Non-pigmented ciliary epithelial cell (primary cell): Measurements from ENCODE around the gene MAP3K12.
A peak's percentile ranks its signal among the peaks of the same experiment; 100 is the strongest.
"Not testable (repeated sequence)": the region's sequence is repeated elsewhere in the genome, so short reads cannot be mapped to it uniquely, and the experiment has no call there.

ENCODE experiments used
- DNase-seq: peaks from one replicate; pipeline ENCODE4 v3.0.0-alpha.2; 2010; ENCODE audit warnings: low read depth

MAP3K12 gene, protein sequence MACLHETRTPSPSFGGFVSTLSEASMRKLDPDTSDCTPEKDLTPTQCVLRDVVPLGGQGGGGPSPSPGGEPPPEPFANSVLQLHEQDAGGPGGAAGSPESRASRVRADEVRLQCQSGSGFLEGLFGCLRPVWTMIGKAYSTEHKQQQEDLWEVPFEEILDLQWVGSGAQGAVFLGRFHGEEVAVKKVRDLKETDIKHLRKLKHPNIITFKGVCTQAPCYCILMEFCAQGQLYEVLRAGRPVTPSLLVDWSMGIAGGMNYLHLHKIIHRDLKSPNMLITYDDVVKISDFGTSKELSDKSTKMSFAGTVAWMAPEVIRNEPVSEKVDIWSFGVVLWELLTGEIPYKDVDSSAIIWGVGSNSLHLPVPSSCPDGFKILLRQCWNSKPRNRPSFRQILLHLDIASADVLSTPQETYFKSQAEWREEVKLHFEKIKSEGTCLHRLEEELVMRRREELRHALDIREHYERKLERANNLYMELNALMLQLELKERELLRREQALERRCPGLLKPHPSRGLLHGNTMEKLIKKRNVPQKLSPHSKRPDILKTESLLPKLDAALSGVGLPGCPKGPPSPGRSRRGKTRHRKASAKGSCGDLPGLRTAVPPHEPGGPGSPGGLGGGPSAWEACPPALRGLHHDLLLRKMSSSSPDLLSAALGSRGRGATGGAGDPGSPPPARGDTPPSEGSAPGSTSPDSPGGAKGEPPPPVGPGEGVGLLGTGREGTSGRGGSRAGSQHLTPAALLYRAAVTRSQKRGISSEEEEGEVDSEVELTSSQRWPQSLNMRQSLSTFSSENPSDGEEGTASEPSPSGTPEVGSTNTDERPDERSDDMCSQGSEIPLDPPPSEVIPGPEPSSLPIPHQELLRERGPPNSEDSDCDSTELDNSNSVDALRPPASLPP

DNA sequence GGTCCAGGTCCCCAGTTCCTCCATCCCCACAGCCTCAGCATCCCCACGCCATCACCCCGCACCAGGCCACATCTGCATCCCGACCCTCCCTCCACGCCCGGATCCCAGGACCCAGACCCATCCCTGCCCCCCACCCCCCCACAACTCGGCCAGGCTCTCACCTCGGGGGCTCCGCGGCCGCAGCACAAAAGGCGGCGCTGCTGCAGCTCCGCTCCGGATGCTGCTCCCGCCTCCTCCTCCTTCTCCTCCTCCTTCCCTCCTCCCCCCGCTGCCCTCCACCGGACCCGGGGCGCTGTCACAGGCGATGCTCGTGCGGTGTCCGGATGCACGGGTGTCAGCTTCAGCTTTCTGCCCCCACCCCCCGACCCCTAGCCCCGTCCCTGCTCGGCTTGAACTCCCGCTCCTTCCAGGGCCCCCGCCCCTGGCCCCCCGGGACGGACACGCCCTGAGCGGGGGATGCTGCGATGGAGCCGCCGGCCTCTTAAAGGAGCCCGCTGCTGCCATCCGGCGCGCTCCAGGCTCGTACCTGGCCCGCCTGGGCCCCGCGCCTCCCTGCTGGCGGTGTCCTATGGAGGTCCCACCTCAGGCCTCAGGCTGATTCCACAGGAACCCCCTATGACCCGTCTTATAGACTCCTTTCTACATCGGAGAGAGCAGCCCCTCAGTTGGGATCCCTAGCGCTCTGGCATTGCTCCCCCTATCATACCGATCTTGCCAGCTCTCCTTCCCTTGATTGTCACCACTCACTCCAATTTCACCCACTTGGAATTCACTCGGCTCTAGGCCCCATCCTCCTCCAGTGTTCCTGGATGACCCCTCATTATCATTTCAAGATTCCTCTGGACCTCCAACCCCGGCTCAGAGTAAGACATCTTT is at the start of gene MAP3K12:
TSS of gene MAP3K12 (minus strand) at position 193 of the 876 bp plus-strand sequence. CDS start 12,067 bp downstream, outside the sequence.
- DNase-seq: no peak

DNA sequence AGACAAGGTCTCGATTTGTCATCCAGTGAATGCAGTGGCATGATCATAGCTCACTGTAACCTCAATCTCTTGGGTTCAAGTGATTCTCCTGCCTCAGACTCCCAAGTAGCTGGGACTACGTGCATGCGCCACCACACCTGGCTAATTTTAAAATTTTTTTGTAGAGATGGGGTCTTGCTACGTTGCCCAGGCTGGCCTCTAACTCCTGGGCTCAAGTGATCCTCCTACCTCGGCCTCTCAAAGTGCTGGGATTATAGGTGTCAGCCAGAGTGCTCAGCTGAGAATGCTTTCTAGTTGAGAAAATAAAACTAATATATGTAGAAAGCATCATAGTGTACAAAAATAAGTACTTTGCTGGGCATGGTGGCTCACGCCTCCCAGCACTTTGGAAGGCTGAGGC is 49.1 kb upstream of the MAP3K12 start:
- DNase-seq: not testable (repeated sequence)

DNA sequence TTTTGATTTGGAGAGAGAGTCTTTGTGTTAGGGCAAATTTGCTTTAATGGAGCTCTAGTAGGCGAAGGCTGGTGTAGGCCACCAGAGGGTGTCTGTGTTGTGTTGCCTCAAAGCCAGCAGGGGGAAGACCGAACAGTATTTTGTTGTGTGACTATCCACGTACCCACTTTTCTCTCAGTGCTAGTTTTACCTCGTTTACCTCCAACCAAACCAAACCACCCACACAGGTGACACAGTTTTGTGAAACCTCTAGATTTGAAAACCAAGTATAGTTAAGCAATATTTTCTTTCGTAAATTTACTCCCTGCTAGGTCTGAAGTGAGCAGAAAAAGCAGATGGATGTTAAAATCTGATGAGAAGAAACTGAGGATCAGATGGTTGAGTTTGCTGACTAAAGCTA is 44.3 kb upstream of the MAP3K12 start:
- peak; percentile 40 for DNase-seq

DNA sequence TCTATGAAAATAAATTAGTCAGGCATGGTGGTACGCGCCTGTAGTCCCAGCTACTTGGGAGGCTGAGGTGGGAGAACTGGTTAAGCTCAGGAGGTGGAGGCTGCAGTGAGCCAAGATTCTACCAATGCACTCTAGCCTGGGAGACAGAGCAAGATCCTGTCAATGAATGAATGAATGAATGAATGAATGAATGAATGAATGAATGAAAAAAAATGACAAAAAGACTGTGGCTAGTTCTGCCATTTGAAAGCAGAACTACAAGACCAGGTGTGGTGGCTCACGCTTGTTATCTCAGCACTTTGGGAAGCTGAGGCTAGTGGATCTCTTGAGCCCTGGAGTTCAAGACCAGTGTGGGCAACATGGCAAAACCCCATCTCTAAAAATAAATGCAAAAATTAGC is 40.3 kb upstream of the MAP3K12 start:
- DNase-seq: no peak

DNA sequence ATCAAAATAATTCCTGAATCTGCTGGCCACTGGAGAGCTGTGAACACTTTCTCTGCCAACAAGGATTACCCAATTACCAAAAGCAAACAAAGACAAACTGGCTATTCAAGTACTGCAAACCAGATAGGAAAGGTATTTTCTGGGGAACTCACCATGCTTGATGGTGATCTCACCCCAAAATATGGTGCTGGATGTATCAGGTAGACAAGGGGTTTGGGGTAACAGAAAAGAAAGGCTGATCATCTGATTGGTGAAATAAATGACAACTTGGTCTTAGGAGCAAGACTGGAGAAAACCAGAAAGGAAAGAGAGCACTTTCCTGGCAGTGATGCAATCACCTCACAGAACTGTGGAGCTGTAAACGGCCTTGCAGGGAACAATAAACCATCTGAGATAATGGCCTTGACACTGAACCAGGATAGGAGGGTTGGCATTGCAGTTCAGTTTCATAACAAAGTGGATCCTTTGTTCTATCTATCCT is 39.0 kb upstream of the MAP3K12 start:
- no peak for DNase-seq

DNA sequence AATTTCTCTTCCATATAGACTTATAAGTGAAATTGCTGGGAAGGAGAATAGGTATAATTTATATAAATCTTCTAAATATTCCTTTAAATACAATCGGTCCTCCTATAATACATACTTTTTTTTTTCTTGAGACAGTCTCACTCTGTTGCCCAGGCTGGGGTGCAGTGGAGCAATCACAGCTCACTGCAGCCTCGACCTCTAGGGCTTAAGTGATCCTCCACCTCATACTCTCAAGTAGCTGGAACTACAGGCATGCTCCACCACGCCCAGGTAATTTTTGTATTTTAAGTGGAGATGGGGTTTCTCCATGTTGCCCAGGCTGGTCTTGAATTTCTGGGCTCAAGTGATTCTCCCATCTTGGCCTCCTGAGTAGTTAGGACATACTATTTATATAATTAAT is 37.7 kb upstream of the MAP3K12 start:
- no peak for DNase-seq

DNA sequence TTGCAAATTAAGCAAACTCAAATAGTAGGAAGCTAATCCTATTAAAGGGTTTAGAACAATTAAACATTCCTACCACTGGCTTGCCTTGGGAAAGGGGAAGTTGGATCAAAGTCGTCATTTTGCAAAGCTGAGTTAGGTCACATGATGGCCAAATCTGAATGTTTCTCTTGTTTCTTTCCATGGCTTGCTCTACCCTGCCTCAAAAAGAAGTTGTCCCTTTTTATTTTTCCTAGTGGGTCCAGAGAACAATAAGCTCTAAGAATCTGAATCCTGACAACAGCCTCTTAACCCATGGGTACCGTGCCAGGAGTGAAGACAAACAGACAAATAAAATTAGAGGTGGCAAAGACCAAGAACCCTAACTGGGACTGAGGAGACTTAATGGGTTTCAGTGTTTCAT is 34.2 kb upstream of the MAP3K12 start:
- DNase-seq: no peak

DNA sequence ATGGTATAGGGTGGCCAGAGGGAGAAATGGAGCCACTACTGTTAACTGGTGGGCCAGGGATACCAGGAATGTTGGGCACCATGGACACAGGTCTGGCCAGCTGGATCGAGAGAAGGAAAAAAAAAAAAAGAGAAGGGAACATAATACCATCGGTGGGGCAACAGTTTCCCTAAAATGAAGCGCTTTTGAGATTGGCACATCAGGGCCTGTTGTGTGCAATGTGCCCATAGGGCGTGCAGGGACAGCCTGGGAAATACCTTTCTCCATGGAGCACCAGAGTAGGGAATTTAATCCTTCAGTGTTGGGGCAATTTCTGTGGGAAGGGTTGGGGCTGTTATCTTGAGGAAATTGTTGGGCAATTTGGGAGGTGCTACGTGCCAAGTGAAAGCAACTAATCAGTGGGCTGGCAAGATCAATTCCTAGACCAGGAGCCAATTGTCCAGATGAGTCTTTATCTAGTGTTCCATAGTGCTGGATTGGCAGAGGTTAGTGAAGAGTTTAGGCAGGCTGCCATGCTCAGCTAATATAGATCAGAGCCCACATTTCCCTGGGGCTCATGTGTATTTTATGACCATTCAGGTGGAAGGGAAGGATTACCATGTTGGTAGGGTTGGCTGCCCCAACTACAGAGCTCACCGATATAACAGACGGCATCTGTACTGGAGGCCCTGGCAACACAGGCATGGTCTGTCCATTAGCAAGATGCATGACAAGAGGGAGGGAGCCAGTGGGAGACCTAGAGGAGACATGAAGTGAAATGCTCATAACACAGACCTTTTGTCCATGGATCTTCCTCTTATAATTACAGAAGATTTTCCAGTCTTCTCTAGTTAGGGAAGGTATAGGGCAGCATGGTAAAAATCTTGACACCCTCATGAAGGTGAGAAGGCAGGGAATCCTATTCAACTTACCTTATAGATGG is 33.5 kb upstream of the MAP3K12 start:
- DNase-seq: no peak

DNA sequence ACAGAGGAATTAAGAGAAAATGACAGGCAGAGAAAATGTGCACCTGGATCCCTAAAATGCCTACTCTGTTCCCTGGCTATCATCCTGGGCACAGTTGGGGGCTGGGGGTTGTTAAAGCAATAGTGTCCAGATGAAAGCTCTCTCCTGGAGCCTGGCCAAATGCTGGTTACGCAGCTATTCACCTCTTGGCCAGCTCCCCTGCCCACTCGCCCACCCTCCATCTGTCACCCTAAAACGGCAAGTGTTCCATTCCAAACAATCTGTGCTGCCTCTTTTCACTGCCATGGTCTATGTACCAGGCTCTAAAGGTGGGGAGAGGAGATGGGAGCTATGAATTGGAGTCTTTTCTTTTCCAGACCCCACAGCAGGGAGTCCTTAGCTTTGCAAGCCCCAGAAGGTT is 32.8 kb upstream of the MAP3K12 start:
- DNase-seq: no peak

DNA sequence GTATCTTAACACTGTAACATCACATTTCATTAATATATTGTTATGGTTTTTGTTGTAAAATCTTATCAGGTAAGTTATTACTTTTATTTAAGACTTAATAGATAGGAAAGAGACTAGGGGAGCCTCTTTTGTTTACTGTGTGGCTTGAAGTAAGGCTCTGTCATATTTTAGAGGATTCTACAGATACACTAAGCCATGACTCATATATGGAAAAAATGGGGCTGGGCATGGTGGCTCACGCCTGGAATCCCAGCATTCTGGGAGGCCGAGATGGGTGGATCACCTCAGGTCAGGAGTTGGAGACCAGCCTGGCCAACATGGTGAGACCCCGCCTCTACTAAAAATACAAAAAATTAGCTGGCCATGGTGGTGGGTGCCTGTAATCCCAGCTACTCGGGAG is 31.7 kb upstream of the MAP3K12 start:
- no peak for DNase-seq

DNA sequence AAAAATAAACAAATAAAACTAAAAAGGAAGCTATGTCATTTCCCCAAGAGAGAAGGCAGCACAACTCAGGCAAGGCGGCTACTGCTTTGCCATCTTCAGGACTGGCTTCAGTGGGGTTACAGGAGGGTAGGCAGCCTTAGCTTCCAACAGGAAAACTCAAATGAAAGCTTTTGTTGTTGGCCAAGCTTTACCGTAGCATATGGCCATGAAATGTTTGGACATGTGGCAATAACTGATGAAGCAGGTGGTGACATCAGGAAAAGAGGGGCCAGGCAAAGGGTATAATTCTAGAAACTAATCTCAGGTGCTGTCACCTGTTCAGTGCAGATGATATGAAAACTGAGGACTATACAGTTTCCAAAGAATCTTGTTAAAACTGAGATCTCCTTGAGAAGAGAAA is 30.8 kb upstream of the MAP3K12 start:
- DNase-seq: no peak

DNA sequence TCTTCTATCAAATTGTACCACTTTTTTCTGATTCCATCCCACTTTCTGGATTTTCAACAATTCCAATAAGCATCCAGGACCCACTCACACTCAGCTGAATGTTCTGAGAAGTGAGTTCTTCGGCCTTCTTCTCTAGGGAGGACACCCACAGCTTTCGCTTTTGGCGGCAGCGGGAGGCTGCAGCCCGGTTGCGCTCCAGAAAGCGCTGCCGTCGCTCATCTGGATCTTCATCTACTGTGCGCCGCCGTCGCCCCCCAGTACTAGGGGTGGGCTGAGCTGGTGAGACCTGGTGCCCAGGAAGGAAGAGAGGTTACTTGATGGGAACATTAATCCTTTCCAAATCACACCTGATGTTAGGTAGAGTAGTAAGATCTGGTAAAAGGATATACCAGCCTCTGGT is 25.2 kb upstream of the MAP3K12 start:
- DNase-seq: no peak

DNA sequence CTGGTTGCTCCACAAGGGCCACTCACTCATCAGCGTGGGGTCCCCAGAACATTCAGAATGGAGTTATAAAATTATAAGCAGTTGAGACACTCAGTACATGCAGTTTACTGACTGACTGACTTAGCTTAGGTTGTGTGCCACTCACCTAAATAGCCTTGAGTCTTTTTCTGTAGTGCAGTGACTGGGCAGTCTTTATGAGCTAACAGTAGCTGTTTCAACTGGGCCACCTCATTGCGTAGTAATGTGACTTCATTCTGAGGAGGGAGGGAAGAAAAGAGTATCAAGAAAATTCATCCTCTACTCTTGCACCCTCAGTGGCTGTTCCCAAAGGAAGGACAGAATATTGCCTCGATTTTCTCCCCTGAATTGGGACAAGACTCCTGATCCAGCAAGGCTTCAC is 23.9 kb upstream of the MAP3K12 start:
- no peak for DNase-seq

DNA sequence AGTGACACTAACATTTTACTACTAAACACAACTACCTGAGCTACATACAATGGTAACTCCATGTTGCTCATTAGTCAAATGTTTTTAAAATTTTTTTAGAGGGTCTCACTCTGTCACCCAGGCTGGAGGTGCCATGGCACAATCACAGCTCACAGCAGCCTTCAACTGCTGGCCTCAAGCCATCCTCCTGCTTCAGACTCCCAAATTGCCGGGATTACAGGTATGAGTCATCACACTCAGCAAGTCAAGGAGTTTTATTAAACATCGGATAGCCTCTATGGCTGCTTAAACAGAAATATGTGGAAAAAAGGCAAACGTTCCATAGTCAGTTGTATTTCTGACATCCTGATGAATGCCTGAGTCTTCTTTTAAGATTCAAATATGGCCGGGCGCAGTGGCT is 19.1 kb upstream of the MAP3K12 start:
- no peak for DNase-seq

DNA sequence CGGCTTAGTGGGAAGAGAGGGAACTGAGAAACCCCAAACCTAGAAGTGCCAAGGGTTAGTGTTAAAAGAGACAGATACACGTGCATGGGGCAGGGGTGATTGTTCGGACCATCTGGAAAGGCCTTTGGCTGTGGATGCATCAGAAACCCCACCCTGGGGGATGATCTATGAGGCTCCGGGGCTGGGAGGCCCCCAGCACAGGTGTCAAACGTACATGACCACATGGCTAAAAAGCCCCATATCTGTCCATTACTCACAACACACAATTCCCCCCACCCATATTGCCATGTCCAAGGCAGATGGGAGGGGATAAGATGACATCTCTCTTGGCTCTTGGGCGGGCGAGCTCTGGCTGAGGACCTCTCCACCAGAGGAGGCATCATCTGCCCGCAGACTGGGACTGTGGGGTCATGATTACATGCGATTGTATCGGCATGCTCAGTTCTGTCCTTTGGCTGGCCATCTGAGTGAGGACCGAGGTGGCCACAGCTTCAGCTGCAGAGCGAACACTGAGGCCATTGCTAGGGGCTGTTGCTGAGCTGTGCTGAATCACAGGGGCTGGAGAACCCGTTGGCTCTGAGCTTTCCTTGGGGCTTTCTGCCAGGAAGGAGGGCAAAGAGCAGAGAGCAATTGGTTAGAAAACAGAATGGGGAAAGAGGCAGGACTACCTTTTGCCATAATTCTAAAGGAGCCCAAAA is 17.6 kb upstream of the MAP3K12 start:
- DNase-seq: no peak

DNA sequence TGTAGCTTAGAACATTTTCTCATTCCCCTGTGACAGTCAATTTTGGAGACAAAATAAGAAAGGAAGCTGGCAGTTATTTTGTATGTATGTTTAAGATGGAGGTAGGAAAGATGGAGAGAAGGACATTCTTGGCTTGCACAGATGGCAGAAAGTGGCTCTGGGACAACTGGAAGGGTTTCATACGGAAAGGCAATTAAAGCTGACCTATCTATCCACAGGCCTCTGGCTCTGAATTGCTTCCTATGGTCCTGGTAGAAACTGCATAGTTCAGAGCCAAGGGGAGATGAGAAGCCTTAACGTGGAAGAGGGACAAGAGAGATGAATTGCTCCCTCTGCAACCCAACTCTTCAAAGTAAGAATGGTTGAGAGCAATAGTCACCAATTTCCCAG is 16.0 kb upstream of the MAP3K12 start:
- DNase-seq: no peak

DNA sequence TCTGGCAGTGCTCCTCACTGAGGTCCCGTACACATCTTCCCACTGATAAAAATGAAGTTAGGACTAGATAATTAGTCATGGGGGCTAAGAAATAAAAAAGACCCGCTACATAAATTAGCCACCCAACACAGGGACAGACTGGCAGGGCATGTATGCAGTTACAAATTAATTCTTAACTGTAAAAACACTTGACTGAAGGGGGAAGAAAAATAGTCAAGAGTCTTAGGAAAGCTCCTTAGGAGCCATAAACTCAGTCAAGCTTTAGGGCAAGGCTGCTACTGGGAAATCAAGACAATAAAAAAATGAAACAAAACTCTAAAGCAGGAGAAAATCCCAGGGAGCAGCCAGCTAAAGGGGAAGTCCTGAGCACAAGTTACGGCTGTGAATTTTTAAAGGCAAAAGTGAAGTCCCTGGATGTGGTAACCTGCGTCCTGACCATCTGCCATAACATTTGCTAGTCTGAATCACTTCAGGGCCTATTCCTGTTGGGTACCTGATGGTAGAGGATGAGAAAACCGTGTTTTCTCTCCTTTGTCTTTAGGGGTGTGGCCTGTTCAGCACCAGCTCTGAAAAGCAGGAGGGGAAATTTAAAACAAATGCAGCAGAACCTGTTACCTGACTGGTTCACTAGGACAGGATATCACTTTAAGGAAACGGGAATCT is 15.5 kb upstream of the MAP3K12 start:
- no peak for DNase-seq

DNA sequence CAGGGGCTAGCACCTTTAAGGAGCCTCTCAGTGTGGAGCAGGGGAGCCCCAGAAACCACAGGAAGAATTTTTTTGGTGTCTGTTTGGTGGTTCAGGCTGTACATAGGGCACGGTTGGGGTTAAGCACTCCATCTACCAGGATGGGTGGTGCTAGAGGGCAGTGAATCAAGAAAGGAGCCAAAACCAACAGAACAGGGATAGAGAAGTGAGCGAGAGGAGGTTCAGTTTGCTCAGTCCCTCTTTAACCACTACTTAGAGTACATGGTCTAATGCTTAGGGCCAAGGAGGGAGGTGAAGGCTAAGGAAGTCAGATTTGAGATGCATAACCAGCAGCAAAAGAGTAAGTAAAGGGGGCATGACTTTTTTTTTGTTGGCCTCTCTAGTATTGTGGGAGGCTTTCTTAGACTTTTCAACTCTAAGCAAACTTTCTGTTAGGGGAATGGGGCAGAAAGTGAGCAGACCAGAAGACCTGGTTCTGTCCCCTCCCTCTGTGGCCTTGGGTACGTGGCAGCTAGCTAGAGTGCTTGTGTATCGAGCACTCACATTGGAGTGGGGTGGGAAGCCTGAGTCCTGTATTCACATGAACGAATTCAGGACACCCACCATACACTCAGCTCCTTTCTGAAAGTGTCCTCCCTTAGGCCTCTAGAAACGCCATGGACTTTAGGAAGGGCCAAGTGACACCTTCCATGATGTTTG is 14.6 kb upstream of the MAP3K12 start:
- DNase-seq: no peak

DNA sequence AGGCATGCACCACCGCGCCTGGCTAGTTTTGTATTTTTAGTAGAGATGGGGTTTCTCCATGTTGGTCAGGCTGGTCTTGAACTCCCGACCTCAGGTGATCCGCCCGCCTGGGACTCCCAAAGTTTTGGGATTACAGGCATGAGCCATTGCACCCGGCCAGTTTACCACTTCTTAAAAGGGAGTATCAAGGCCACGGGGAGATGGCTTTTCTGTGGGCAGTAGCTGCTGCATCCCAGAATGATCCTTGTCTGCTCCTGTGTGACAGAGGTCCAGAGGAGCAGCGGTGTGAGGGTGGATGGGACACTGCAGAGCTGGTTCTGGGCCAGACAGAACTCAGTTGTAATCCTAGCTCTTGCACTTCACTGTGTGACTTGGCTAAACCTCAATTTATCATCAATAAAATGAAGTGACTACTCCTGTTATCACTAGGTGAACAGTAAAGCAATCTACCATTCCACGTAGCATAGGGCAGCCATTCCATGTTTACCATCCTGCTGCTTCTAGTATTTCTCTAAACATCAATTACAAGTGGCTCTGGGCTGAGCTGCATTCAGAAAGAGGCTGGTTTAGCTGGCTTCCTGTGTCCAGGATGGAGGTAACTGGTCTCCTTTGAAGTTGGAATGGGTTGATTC is 11.0 kb upstream of the MAP3K12 start:
- no peak for DNase-seq
